HFFc6 (cell line): ENCODE results near the gene ZNF888. TPM values are rescaled to one million over a fixed set of nuclear protein-coding genes. Genes with fewer than 3 reads are reported as not detected.

Source experiments
- DNase-seq: peaks from one replicate; pipeline ENCODE4 v3.0.0-alpha.2; 2018
- H3K27ac Mint-ChIP-seq: 2 replicates; pipeline ENCODE4 v1.8.0; 2020; ENCODE audit warnings: mild to moderate bottlenecking, mixed read lengths
- H3K27me3 Mint-ChIP-seq: 2 replicates; pipeline ENCODE4 v1.8.0; 2021; ENCODE audit warnings: mild to moderate bottlenecking, moderate library complexity, mixed read lengths; ENCODE audit not compliant: insufficient read depth
- H3K36me3 Mint-ChIP-seq: 2 replicates; pipeline ENCODE4 v1.8.0; 2021; ENCODE audit warnings: low read depth, mixed read lengths
- H3K4me1 Mint-ChIP-seq: 2 replicates; pipeline ENCODE4 v1.8.0; 2020; ENCODE audit warnings: low read depth, mixed read lengths
- H3K4me3 Mint-ChIP-seq: 2 replicates; pipeline ENCODE4 v1.8.0; 2020; ENCODE audit warnings: mild to moderate bottlenecking, moderate library complexity, mixed read lengths
- H3K9me3 Mint-ChIP-seq: 2 replicates; pipeline ENCODE4 v1.8.0; 2020; ENCODE audit warnings: mild to moderate bottlenecking, mixed read lengths
- CTCF ChIP-seq: fragments of 200-600 bp; sonication (generic); IDR thresholded peaks from 2 replicates; pipeline ENCODE4 v1.5.0; 2021; ENCODE audit warnings: antibody characterized with exemption, mild to moderate bottlenecking
- long read RNA-seq: library from polyadenylated mRNA; unstranded; transcript quantifications from one replicate; pipeline ENCODE4 v2.0.0, GENCODE V29; 2019
- total RNA-seq, 6 experiments: library from RNA; stranded (reverse); fragmentation: NEBNext Ultra II Directional; extraction: Animal tissue kit (Norgen Biotek cat#: 25700); gene quantifications; 2 replicates in 1 of 6; 3 replicates in 5 of 6; pipeline ENCODE4 v1.2.3, GENCODE V29; 2021

The ZNF888 gene
- total RNA-seq, result 1 to 10 TPM; 2.2 to 3.1 (median 2.8) TPM
- long read RNA-seq, result 0 reads

GRCh38 chr19:52922841-52923777, at the start of gene ZNF888:
ZNF888 (minus strand) TSS chr19:52923428; CDS start chr19:52917873, 5,555 bp downstream.
- no peaks in the 10 kb centered on the region; the same call in none of the 2 replicates for H3K27me3 Mint-ChIP-seq

GRCh38 chr19:52967772-52968171, 44.5 kb upstream of the ZNF888 start:
- TF ChIP-seq CTCF, result no peak
- DNase-seq, result no peak
- H3K27ac Mint-ChIP-seq, result no peak overlapping the region
- H3K27me3 Mint-ChIP-seq, result peaks cover 2% of the 10 kb centered on the region
- H3K4me3 Mint-ChIP-seq, result no peak overlapping the region
- peaks cover 11% of the 10 kb centered on the region for H3K4me1 Mint-ChIP-seq
- H3K9me3 Mint-ChIP-seq, result peaks cover 41% of the 10 kb centered on the region
- H3K36me3 Mint-ChIP-seq, result peaks cover 16% of the 10 kb centered on the region

More at GRCh38 chr19:52922841-52923777, at the start of gene ZNF888:
- peaks cover 41% of the 10 kb centered on the region for H3K4me1 Mint-ChIP-seq
- H3K36me3 Mint-ChIP-seq, result peaks cover 19% of the 10 kb centered on the region
- H3K4me3 Mint-ChIP-seq, result peak within 1 kb of the TSS; percentile 90
- peak; percentile 74 for DNase-seq
- peak within 1 kb of the TSS; percentile 95 for H3K27ac Mint-ChIP-seq
- no peaks in the 10 kb centered on the region for H3K9me3 Mint-ChIP-seq
- no peak for TF ChIP-seq CTCF

DNA sequence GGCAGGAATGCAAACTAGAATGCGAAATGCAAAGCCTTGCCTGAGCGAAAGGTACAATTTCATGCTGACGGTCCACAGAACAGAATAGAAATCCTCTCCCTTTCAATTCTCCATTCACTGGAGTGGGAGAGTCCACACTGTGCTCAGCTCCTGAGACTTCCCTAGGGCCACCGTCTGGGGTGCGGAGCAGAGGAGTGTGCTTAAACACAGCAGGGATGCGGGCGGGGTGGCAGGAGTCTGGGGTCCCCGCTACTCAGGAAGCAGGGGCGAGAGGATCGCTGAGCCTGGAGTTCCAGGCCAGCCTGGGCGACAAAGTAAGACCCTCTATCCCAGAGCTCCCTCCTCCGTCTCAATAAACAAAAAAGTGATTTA, 40.0 kb upstream of the ZNF888 start:
- H3K36me3 Mint-ChIP-seq, result peaks cover 15% of the 10 kb centered on the region
- peaks cover 22% of the 10 kb centered on the region for H3K4me1 Mint-ChIP-seq
- H3K4me3 Mint-ChIP-seq, result peak overlapping the region; percentile 99
- H3K27ac Mint-ChIP-seq, result peak overlapping the region; percentile 95
- no peak for DNase-seq
- peaks cover 20% of the 10 kb centered on the region for H3K9me3 Mint-ChIP-seq
- TF ChIP-seq CTCF, result no peak
- H3K27me3 Mint-ChIP-seq, result no peaks in the 10 kb centered on the region; the same call in none of the 2 replicates

- Mint-ChIP-seq H3K9me3 (peaks cover 19% of the 10 kb centered on the region), H3K27me3 (no peaks in the 10 kb centered on the region; the same call in none of the 2 replicates), H3K36me3 (peaks cover 21% of the 10 kb centered on the region), H3K4me1 (peaks cover 22% of the 10 kb centered on the region), H3K27ac (peak within 1 kb of the TSS; percentile 95), H3K4me3 (peak within 1 kb of the TSS; percentile 99)
- DNase-seq, result peak; percentile 92
- TF ChIP-seq CTCF, result no peak
Observed at GRCh38 chr19:52962394-52963246, 39.4 kb upstream of the ZNF888 start, which contains the start of gene ZNF816. ZNF816 (minus strand) TSS chr19:52962881; CDS start chr19:52956089, 6,792 bp downstream.

- Mint-ChIP-seq H3K27me3 (no peaks in the 10 kb centered on the region; the same call in none of the 2 replicates), H3K27ac (peak overlapping the region; percentile 95), H3K36me3 (peaks cover 25% of the 10 kb centered on the region), H3K4me1 (peaks cover 22% of the 10 kb centered on the region), H3K4me3 (peak overlapping the region; percentile 99), H3K9me3 (peaks cover 19% of the 10 kb centered on the region)
- DNase-seq, result no peak
- no peak for TF ChIP-seq CTCF
Observed at GRCh38 chr19:52961981-52962380, 38.8 kb upstream of the ZNF888 start.
